Fibroblast of the aortic adventitia (primary cell): ENCODE measurements around the gene WNT1. TPM values are rescaled to one million over a fixed set of nuclear protein-coding genes. Genes with fewer than 3 reads are reported as not detected.

Experiments used
- DNase-seq: peaks from one replicate; pipeline ENCODE4 v3.0.0-alpha.2; 2010; ENCODE audit warnings: low read depth
- H3K4me3 ChIP-seq: 2 replicates; pipeline ENCODE4 v1.5.1; 2011; ENCODE audit warnings: low read depth, mild to moderate bottlenecking, control low read depth, low read length, moderate library complexity
- total RNA-seq: library from RNA; depleted of rRNA; stranded (reverse); fragments of >200 nt; gene quantifications from 2 replicates; pipeline ENCODE4 v1.2.3, GENCODE V29; 2012; ENCODE audit warnings: low replicate concordance
- TF ChIP-seq, protein P1 (sequence below): IDR thresholded peaks from 2 replicates; pipeline ENCODE4 v1.5.1; 2011; ENCODE audit warnings: mild to moderate bottlenecking, low read length, control low read depth, inconsistent platforms; ENCODE audit not compliant: insufficient read depth

The WNT1 gene
- total RNA-seq, 1 donor: not detected

DNA sequence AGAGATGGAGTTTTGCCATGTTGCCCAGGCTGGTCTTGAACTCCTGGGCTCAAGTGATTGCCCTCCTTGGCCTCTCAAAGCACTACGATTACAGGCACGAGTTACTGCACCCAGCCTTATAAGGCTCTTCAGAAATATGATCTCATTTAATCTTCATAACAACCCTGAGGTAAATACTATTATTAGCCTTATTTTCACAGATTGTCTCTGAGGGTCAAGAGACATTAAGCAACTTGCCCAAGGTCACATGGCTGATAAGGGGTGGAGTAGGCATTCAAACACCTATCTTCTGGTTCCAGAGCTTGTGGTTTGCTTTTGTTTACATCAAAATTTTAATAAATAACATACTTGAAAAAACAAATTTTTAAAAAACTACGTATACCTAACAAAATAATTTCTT lies 35.3 kb downstream of the WNT1 start:
- TF ChIP-seq, protein P1, sequence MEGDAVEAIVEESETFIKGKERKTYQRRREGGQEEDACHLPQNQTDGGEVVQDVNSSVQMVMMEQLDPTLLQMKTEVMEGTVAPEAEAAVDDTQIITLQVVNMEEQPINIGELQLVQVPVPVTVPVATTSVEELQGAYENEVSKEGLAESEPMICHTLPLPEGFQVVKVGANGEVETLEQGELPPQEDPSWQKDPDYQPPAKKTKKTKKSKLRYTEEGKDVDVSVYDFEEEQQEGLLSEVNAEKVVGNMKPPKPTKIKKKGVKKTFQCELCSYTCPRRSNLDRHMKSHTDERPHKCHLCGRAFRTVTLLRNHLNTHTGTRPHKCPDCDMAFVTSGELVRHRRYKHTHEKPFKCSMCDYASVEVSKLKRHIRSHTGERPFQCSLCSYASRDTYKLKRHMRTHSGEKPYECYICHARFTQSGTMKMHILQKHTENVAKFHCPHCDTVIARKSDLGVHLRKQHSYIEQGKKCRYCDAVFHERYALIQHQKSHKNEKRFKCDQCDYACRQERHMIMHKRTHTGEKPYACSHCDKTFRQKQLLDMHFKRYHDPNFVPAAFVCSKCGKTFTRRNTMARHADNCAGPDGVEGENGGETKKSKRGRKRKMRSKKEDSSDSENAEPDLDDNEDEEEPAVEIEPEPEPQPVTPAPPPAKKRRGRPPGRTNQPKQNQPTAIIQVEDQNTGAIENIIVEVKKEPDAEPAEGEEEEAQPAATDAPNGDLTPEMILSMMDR: no peak
- no peak for DNase-seq
- no peak overlapping the region for H3K4me3 ChIP-seq

DNA sequence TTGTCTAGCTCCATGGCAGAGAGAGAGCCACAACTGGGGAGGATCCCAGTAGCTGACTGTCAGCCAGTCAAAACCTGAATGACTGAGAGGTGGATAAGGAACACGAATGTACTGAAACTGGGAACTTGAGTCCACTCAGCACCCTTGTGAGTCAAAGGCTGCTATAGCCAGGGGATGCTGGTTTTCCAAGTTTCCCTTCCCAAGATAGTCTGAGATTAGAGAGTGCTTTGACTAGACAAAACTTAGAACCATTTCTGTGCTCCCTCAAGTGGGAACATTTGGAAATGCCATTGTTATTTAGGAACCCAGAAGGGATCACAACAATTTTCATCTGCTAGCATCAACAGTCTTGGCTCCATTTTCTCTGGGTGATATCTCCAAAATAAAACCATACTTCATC lies 36.4 kb downstream of the WNT1 start:
- TF ChIP-seq, protein P1: peak; percentile 63
- DNase-seq: peak; percentile 81
- H3K4me3 ChIP-seq: no peak overlapping the region

DNA sequence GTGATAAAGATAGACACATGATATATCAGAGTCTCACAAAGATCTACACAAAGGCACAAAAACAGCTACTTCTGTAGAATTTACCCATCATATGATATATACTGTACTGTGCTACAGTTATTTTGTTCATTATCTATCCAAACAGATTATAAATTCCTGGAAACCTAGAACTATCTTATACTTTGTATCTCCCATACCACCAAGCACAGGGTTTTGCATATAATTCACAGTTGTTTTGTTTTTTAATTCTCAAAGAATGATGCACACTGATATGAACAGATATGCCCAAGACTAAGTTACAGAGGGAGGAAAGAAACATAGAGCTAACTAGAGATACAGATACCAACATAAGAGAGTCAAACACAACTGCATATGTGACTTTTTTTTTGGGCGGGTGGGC lies 37.1 kb downstream of the WNT1 start:
- TF ChIP-seq, protein P1: no peak
- no peak overlapping the region for H3K4me3 ChIP-seq

DNA sequence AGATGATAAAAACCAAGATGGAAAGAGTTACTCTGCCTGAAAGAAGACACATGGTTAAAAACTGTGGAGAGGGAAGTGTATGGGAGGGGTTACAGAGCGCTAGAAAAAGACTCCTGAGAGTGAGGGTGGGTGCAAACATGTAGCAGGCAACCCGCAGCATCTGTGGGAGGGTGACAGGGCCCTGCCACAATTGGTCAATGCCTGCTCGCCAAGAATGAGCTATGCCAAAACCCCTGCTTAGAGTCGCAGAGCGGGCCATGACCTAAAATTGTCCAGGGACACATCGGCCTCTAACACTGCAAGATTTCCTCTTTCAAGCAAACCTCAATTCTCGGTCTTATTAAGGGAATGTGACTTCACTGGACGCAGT lies 39.8 kb downstream of the WNT1 start:
- TF ChIP-seq, protein P1: no peak
- H3K4me3 ChIP-seq: peak overlapping the region; percentile 97
- DNase-seq: no peak

More for the DNA sequence above, 37.1 kb downstream of the WNT1 start:
- DNase-seq: no peak

DNA sequence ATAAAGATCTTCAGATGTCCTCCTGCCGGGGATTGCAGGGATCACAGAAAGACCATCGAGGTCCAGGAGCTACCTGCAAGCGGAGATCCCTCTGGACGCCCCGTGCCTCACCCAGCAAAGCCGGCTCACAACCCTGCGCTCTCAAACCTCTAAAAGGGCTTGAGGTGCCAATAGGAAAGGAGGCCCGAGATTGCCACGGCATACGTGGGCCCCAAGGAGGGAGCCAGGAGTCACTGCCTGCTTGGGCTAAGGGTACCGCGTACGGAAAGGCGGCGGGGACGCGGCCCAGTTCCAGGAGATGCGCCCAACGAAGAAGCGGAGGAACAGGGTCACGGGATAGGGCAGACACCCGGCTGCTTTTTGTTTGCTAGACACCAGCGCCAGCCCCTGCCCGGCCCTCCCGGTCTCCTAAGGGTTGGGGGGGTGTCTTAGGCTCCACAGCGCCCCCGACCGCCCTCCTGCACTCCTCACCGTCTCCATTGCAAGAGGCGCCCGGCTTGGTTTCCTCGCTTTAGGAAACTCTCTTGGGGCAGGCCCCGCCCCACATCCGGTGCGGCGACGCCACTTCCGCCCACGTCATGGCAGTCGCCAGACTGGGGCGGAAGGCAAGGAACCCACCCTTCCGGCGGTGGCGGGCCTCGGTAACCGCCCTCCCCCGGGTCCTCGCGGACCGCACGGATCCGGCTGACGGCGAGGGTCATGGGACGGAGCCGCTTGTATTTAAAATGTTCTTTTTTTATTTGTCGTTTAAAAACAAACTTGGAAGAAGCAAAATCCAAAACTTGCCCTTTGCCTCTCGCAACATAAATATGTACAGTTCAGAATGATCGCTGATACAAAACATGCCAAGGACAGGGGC lies 40.4 kb downstream of the WNT1 start, which contains the start of gene PRKAG1:
PRKAG1 (minus strand) TSS at position 516 of the 859 bp plus-strand sequence; CDS start at position 480, 36 bp downstream.
- peak; percentile 96 for DNase-seq
- TF ChIP-seq, protein P1: peak; percentile 64
- peak within 1 kb of the TSS; percentile 97 for H3K4me3 ChIP-seq

DNA sequence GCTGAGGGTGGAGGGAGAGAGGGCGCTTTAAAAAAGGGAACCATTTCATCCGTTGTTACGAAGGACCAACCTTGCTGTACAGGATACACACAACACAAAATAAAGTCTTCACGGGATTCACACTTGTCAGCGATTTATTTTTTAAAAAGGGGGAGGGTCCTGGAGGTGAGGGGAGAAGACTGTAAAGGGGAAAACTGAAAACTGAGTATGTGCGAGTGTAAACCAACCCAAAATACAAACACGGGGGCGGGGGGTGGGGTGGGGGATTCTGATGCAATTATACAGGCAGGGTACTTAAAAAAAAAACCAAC lies 41.0 kb downstream of the WNT1 start:
- H3K4me3 ChIP-seq: peak overlapping the region; percentile 74
- TF ChIP-seq, protein P1: no peak
- no peak for DNase-seq
